Measurements from ENCODE around the gene RFX8.
"Not testable (repeated sequence)": the region's sequence is repeated elsewhere in the genome, so short reads cannot be mapped to it uniquely, and the experiment has no call there.

Gene RFX8

DNA sequence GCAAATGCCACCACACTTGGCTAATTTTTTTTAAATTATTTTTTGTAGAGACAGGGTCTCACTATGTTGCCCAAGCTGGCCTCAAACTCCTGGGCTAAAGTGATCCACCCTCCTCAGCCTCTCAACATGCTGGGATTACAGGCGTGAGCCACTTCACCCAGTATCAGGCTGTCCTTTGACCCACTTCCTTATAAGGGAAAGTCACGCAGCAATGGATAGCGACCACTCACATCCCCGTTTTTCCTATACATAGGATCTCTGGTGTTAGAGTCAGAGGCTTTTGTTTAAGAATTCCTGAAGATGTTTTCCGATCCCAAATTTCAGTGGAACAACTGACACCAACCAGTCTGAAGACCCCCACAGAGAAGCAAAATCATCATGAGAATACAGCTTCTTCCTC is 41.4 kb upstream of the RFX8 start:
- DNase-seq (ENCODE audit: low read depth), result no peak
- no peak overlapping the region for H3K4me3 ChIP-seq (ENCODE audit: low read length)
- no peak for TF ChIP-seq CTCF (IDR thresholded peaks at IDR 0.05; ENCODE audit: insufficient read depth, low read depth, low read length, missing control alignments)

GRCh38 chr2:101515477-101515876 is 40.6 kb upstream of the RFX8 start:
- H3K4me3 ChIP-seq (ENCODE audit: low read length), result no peak overlapping the region
- DNase-seq (ENCODE audit: low read depth), result no peak
- TF ChIP-seq CTCF (IDR thresholded peaks at IDR 0.05; ENCODE audit: insufficient read depth, low read depth, low read length, missing control alignments), result no peak

GRCh38 chr2:101512993-101513392 is 38.1 kb upstream of the RFX8 start:
- no peak for TF ChIP-seq CTCF (IDR thresholded peaks at IDR 0.05; ENCODE audit: insufficient read depth, low read depth, low read length, missing control alignments)
- DNase-seq (ENCODE audit: low read depth), result no peak
- H3K4me3 ChIP-seq (ENCODE audit: low read length), result no peak overlapping the region

DNA sequence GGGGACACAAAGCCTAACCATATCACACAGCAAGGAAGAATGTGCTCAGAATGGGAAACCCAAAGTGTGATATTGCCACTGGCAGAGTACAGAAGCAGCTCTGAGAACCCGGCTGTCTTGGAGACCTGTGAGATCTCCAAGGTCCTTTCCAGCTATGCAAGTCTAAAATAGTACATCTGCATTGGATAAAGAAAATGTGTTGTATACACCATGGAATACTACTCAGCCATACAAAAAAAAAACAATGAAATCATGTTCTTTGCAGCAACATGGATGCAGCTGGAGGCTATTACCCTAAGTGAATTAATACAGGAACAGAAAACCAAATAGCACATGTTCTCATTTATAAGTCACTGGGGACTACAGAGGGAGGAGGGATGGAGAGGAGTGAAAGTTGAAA is 36.5 kb upstream of the RFX8 start:
- H3K4me3 ChIP-seq (ENCODE audit: low read length), result no peak overlapping the region
- TF ChIP-seq CTCF (IDR thresholded peaks at IDR 0.05; ENCODE audit: insufficient read depth, low read depth, low read length, missing control alignments), result no peak
- DNase-seq (ENCODE audit: low read depth), result no peak

DNA sequence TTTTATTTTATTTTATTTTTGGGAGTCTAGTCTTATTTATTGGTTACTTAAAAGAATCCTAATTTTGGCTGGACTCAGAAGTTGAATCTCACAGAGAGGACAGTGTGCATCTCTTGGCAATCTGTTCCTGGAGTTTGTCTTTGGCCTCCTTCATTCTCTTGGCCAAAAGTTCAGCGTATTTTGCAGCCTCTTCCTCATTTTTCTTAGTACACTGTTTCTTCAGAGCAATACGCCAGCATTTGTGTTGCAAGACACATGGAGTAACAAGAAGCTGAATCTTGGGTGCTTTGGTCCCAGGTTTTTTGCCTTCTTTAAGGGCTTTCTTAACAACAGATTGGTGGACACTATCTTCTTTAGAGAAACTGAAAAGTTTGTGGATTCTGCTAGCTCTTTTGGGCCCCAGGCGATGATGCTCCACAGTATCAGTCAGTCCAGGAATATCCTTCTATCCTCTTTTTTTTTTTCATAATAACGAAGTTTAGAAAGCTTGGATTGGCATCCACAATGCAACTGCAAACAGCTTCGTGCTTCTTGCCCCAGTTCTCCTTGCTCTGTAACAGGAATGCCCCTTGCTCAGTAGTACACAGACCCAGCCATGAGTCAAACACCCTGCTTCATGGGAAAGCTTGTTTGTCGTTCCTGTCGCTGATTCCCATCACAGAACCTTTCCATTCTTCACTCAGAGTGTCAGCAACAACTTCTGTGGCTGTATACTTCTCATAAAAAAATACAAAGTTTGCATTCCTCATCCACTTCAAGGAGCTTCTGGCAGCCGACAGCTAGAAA is 34.8 kb upstream of the RFX8 start:
- TF ChIP-seq CTCF (IDR thresholded peaks at IDR 0.05; ENCODE audit: insufficient read depth, low read depth, low read length, missing control alignments), result no peak
- DNase-seq (ENCODE audit: low read depth), result no peak
- H3K4me3 ChIP-seq (ENCODE audit: low read length), result no peak overlapping the region

DNA sequence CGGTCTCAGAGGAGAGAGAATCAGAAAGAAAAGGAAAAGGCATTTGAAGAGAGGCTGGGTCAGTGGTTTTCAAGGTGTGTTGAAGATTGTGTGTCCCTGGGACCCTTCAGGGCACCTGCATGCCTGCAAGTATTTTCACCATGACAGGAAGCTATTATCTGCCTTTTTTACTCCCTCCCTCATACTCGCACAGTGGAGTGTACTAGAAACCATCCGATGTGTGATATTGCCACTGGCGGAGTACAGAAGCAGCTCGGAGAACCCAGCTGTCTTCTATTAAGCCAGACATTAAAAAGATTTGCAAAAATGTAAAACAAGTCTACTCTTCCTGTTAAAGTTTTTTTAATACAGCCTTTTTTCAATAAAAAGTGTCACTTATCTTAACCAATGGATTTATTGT is 33.7 kb upstream of the RFX8 start:
- no peak for TF ChIP-seq CTCF (IDR thresholded peaks at IDR 0.05; ENCODE audit: insufficient read depth, low read depth, low read length, missing control alignments)
- no peak overlapping the region for H3K4me3 ChIP-seq (ENCODE audit: low read length)
- DNase-seq (ENCODE audit: low read depth), result no peak

GRCh38 chr2:101505276-101505675 is 30.4 kb upstream of the RFX8 start:
- DNase-seq (ENCODE audit: low read depth); H3K4me3 ChIP-seq (ENCODE audit: low read length): not testable (repeated sequence)

DNA sequence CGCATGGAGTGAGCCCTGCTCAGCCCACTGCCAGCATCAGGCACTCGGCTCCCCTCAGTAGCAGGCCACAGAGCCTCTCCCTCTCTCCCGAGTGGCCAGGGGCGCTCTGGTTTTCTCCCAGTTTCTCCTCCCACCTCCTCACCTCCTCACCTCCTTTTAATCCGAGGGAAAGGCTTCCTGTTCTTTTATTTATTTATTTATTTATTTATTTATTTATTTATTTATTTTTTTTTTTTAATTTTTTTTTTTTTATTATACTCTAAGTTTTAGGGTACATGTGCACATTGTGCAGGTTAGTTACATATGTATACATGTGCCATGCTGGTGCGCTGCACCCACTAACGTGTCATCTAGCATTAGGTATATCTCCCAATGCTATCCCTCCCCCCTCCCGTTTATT is 29.8 kb upstream of the RFX8 start:
- DNase-seq (ENCODE audit: low read depth); H3K4me3 ChIP-seq (ENCODE audit: low read length): not testable (repeated sequence)

Data from epithelial cell of esophagus (primary cell).